Measurements from ENCODE around the gene TEX51.

DNA sequence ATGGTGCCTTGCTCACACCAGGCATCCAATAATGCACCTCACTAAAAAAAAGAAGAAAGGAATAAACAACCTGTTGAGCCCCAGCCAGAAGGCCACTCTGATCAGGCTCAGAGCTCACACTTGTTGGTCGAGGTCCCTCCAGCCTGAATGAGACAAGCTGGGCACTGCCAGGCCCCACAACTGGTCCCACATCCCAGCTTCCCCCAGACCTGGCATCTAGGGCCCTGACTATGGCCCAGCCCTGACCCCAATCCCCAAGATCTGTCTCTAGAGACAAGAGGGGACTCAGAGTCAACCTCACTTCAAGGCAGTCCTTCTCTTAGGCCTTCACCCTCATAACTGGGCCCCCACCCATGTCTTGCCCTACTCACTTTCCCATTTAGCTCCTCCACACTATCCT is 22.4 kb downstream of the TEX51 start:
- TF ChIP-seq ZNF274 (IDR thresholded peaks at IDR 0.05; ENCODE audit: low read depth, low read length) (no peak), SUZ12 (IDR thresholded peaks at IDR 0.05; ENCODE audit: extremely low read depth, insufficient read depth, insufficient read length) (no peak)

Measured in NT2/D1 (cell line).